GM19193 (cell line): Measurements from ENCODE around the gene HAPLN2.

Experiments used
- POLR2A ChIP-seq: IDR thresholded peaks from 4 replicates; pipeline ENCODE4 v1.6.1; 2011; ENCODE audit not compliant: insufficient read depth, insufficient read length; ENCODE audit errors: extremely low read depth

The HAPLN2 gene

GRCh38 chr1:156586892-156587477 is 32.2 kb upstream of the HAPLN2 start:
- no peak for TF ChIP-seq POLR2A

GRCh38 chr1:156589546-156589945 is 29.7 kb upstream of the HAPLN2 start:
- no peak for TF ChIP-seq POLR2A

GRCh38 chr1:156590326-156591180 is 28.7 kb upstream of the HAPLN2 start:
- TF ChIP-seq POLR2A: no peak

- TF ChIP-seq POLR2A: no peak
These were observed 28.1 kb upstream of the HAPLN2 start for GRCh38 chr1:156591181-156591431.

GRCh38 chr1:156591432-156592157 is 27.6 kb upstream of the HAPLN2 start, which contains the start of gene NAXE:
TSS of gene NAXE (plus strand) at chr1:156591776. CDS start at chr1:156591805, 29 bp downstream.
- TF ChIP-seq POLR2A: peak; percentile 95

GRCh38 chr1:156592158-156592909 is 26.9 kb upstream of the HAPLN2 start:
- no peak for TF ChIP-seq POLR2A

- peak; percentile 13 for TF ChIP-seq POLR2A
These were observed 26.1 kb upstream of the HAPLN2 start for GRCh38 chr1:156592910-156593660.

- peak; percentile 20 for TF ChIP-seq POLR2A
These were observed 25.6 kb upstream of the HAPLN2 start for GRCh38 chr1:156593661-156593989.

GRCh38 chr1:156594190-156594589 is 25.0 kb upstream of the HAPLN2 start:
- TF ChIP-seq POLR2A: no peak

- TF ChIP-seq POLR2A: no peak
These were observed 24.2 kb upstream of the HAPLN2 start for GRCh38 chr1:156595016-156595415.

- TF ChIP-seq POLR2A: no peak
These were observed 22.8 kb upstream of the HAPLN2 start for GRCh38 chr1:156596426-156596825.

GRCh38 chr1:156598125-156598524 is 21.1 kb upstream of the HAPLN2 start:
- no peak for TF ChIP-seq POLR2A

GRCh38 chr1:156598731-156599432 is 20.3 kb upstream of the HAPLN2 start:
- TF ChIP-seq POLR2A: no peak

GRCh38 chr1:156599811-156600210 is 19.4 kb upstream of the HAPLN2 start:
- no peak for TF ChIP-seq POLR2A
